ENCODE results near the gene UNCX.

DNA sequence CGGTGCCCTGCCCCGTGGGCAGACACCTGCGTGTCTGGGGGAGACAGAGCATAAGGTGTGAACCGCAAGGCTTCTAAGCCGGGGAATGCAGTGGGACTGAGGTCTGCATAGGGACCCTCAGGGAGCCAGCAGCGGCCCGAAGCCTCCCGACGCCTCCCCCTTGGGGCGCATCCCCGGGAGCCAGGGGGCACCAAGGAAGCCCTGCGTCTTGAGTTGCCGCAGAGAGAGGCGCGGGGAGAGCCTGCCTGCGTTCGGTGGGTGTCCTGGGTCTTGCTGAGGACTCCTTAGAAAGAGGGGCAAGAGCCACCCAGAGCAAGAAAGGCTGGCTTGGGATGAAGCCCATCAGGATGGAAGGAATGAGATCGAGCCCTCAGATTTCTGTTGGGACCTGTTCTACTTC, 18.2 kb upstream of the UNCX start:
- TF ChIP-seq EZH2 (IDR thresholded peaks at IDR 0.05; ENCODE audit: insufficient read depth, poor library complexity, severe bottlenecking) (no peak), EZH2phosphoT487 (IDR thresholded peaks at IDR 0.05; ENCODE audit: insufficient read depth, low read depth) (no peak)

All from GM23248 (cell line).